K562 (cell line): ENCODE data around the gene PACSIN2. TPM values are rescaled to one million over a fixed set of nuclear protein-coding genes. Genes with fewer than 3 reads are reported as not detected.

Experiments used
- ATAC-seq: fragments of 200-7000 bp; cut with Tn5 transposase; 3 replicates; pipeline ENCODE4 v1.9.1; 2020; ENCODE audit warnings: moderate library complexity
- BruUV-seq: library from RNA; stranded (reverse); fragments of 400-500 nt; replicated peaks from 2 replicates; lab custom pipeline; 2021; lab: Mats Ljungman, UMichigan
- CTCF ChIA-PET: fragments of 300-600 bp; formaldehyde crosslinking; extraction: SDS; loops from one replicate; lab custom pipeline; 2021; ENCODE audit warnings: low intra/inter-chr PET ratio; lab: Yijun Ruan, JAX
- POLR2A ChIA-PET: fragments of 300-600, 350-650 bp; sonication (Branson Sonifier 250); formaldehyde crosslinking; extraction: SDS; loops from one replicate; lab custom pipeline; 2021; ENCODE audit warnings: antibody characterized with exemption, inconsistent platforms; lab: Yijun Ruan, JAX
- DNase-seq, 4 experiments: peaks; one replicate each; pipeline versions ENCODE4 v3.0.0 to v3.0.0-alpha.2; 2011 to 2018; ENCODE audit warnings: low spot score in 3 of 4, mixed read lengths in 3 of 4; ENCODE audit errors: extremely low read depth in 1 of 4
- FAIRE-seq: peaks from 2 replicates; lab custom pipeline; 2011; peaks lifted over from hg19 to GRCh38; lab: Jason Lieb, UNC
- H2AFZ ChIP-seq: 2 replicates; pipeline ENCODE4 v1.6.0; 2011; ENCODE audit warnings: low read depth, low read length, control low read depth, inconsistent platforms
- H3K27ac ChIP-seq: fragments of 200-600 bp; 3 replicates; pipeline ENCODE4 v1.8.0; 2011; ENCODE audit warnings: low read depth, mild to moderate bottlenecking, control low read depth, inconsistent platforms, low read length, moderate library complexity, mixed read lengths; ENCODE audit errors: extremely low read depth
- H3K27me3 ChIP-seq, 2 experiments: fragments of 300-600 bp in 1 of 2; 2 replicates in 1 of 2; 3 replicates in 1 of 2; pipeline versions ENCODE4 v1.6.0 to v1.8.0; 2011; ENCODE audit warnings: inconsistent platforms in 2 of 2, low read length in 2 of 2, mild to moderate bottlenecking in 1 of 2, mixed read lengths in 1 of 2, moderate library complexity in 1 of 2; ENCODE audit not compliant: control insufficient read depth in 2 of 2, insufficient read depth in 2 of 2
- H3K36me3 ChIP-seq: fragments of 300-600 bp; 3 replicates; pipeline ENCODE4 v1.8.0; 2011; ENCODE audit warnings: mild to moderate bottlenecking, low read length, inconsistent platforms; ENCODE audit not compliant: control insufficient read depth, insufficient read depth
- H3K4me1 ChIP-seq, 2 experiments: fragments of 200-600 bp in 1 of 2; replicated peaks in 1 of 2; 2 replicates in 1 of 2; 3 replicates in 1 of 2; pipeline versions ENCODE4 v1.5.1 to v1.8.0; 2011; ENCODE audit warnings: inconsistent platforms in 2 of 2, low read length in 2 of 2, mild to moderate bottlenecking in 1 of 2, mixed read lengths in 1 of 2, moderate library complexity in 1 of 2; ENCODE audit not compliant: control insufficient read depth in 2 of 2, insufficient read depth in 2 of 2
- H3K4me2 ChIP-seq: 2 replicates; pipeline ENCODE4 v1.6.1; 2011; ENCODE audit warnings: low read length, control low read depth, inconsistent platforms, mixed read lengths; ENCODE audit not compliant: insufficient read depth
- H3K4me3 ChIP-seq: fragments of 200-600 bp; sonication (generic), shearing (Covaris generic); 2 replicates; pipeline ENCODE4 v1.5.1; 2016; ENCODE audit warnings: control low read depth, inconsistent platforms
- H3K79me2 ChIP-seq: fragments of 200-600 bp; 3 replicates; pipeline ENCODE4 v1.8.0; 2011; ENCODE audit warnings: low read length, inconsistent platforms; ENCODE audit not compliant: control insufficient read depth, insufficient read depth
- H3K9ac ChIP-seq, 2 experiments: 2 replicates each; pipeline versions ENCODE4 v1.6.0 to v1.6.1; 2011; ENCODE audit warnings: low read depth in 2 of 2, low read length in 2 of 2, control low read depth in 1 of 2, inconsistent platforms in 1 of 2, mild to moderate bottlenecking in 1 of 2, mixed read lengths in 1 of 2; ENCODE audit not compliant: insufficient read depth in 1 of 2
- H3K9me1 ChIP-seq: one replicate; pipeline ENCODE4 v1.6.0; 2011; ENCODE audit warnings: inconsistent platforms, mild to moderate bottlenecking, low read length, moderate library complexity; ENCODE audit not compliant: control insufficient read depth, insufficient read depth
- H3K9me3 ChIP-seq: replicated peaks from 2 replicates; pipeline ENCODE4 v1.5.1; 2011; ENCODE audit warnings: low read depth, low read length, inconsistent platforms; ENCODE audit not compliant: control insufficient read depth, insufficient read depth
- H4K20me1 ChIP-seq: replicated peaks from 2 replicates; pipeline ENCODE4 v1.6.1; 2011; ENCODE audit warnings: low read length, inconsistent platforms, mixed read lengths; ENCODE audit not compliant: control insufficient read depth, insufficient read depth
- AFF1 ChIP-seq, 2 experiments: fragments of 450-650 bp; IDR thresholded peaks; 2 replicates each; pipeline ENCODE4 v1.6.1; 2018; ENCODE audit warnings: mild to moderate bottlenecking in 2 of 2, low read depth in 1 of 2; ENCODE audit not compliant: partially characterized antibody in 2 of 2
- BHLHE40 ChIP-seq: IDR thresholded peaks from 2 replicates; pipeline ENCODE4 v1.6.1; 2011; ENCODE audit warnings: low read length, improper control_type of control experiment
- CEBPG ChIP-seq, 3 experiments: fragments of 200-800 bp in 1 of 3; sonication (Bioruptor generic) in 1 of 3; sonication (generic) in 1 of 3; formaldehyde crosslinking in 1 of 3; IDR thresholded peaks in 2 of 3; conservative IDR thresholded peaks in 1 of 3; 2 replicates each; pipeline versions ENCODE4 v1.6.1 to v1.8.0; 2016 to 2022; ENCODE audit warnings: missing compliant biosample characterization in 2 of 3, missing genetic modification characterization in 2 of 3, mild to moderate bottlenecking in 1 of 3, missing genetic modification reagents in 1 of 3
- CHD2 ChIP-seq: IDR thresholded peaks from 2 replicates; pipeline ENCODE4 v1.6.1; 2011; ENCODE audit warnings: low read depth, low read length
- FOXO4 ChIP-seq: fragments of 450-650 bp; formaldehyde crosslinking; IDR thresholded peaks from 2 replicates; pipeline ENCODE4 v1.4.0; 2020; ENCODE audit warnings: mild to moderate bottlenecking, moderate library complexity
- MBD2 ChIP-seq: sonication (generic); IDR thresholded peaks from 2 replicates; pipeline ENCODE4 v1.6.1; 2016; ENCODE audit warnings: low read depth, borderline replicate concordance
- MECOM ChIP-seq: fragments of 250-450 bp; sonication (Bioruptor Pico); IDR thresholded peaks from 2 replicates; pipeline ENCODE4 v1.8.0; 2022; ENCODE audit warnings: inconsistent platforms
- NCOA6 ChIP-seq: fragments of 450-650 bp; IDR thresholded peaks from 2 replicates; pipeline ENCODE4 v1.6.1; 2017; ENCODE audit warnings: mild to moderate bottlenecking
- PRMT5 ChIP-seq: sonication (generic); formaldehyde crosslinking; IDR thresholded peaks from 2 replicates; pipeline ENCODE4 v1.5.0; 2020; ENCODE audit warnings: missing genetic modification reagents
- RUNX1 ChIP-seq: sonication (generic); IDR thresholded peaks from 2 replicates; pipeline ENCODE4 v1.6.1; 2016; ENCODE audit warnings: antibody characterized with exemption, low read depth
- TEAD4 ChIP-seq, 2 experiments: sonication (generic) in 1 of 2; formaldehyde crosslinking in 1 of 2; IDR thresholded peaks; 2 replicates each; pipeline versions ENCODE4 v1.6.1 to v1.8.0; 2012 to 2022; ENCODE audit warnings: borderline replicate concordance in 1 of 2, inconsistent platforms in 1 of 2, low read length in 1 of 2, mild to moderate bottlenecking in 1 of 2, missing genetic modification reagents in 1 of 2
- ZNF696 ChIP-seq: fragments of 250-450 bp; sonication (Bioruptor Pico); conservative IDR thresholded peaks from 2 replicates; pipeline ENCODE4 v1.4.0; 2020; ENCODE audit warnings: mild to moderate bottlenecking, moderate library complexity
- WGBS: fragments of 100-300 bp; shearing (Covaris generic); methylation state at CpG from one replicate; pipeline ENCODE4 v1.1.6; 2016; ENCODE audit warnings: low coverage, mixed read lengths; ENCODE audit not compliant: insufficient coverage; ENCODE audit errors: missing lambda C conversion rate; 5-methylcytosine and 5-hydroxymethylcytosine counted together
- in situ Hi-C: fragments of 300-500 bp; cut with MboI; formaldehyde crosslinking; loops from 4 replicates; pipeline ENCODE4 v1.15.0; 2018; ENCODE audit warnings: inconsistent platforms, mixed read lengths
- intact Hi-C: fragments of 100-400 bp; cut with micrococcal nuclease; formaldehyde crosslinking; loops from 2 replicates; pipeline ENCODE4 v1.14.2; 2022
- polyA plus RNA-seq, 8 experiments: library from polyadenylated mRNA; depleted of rRNA in 4 of 8; stranded (reverse) in 5 of 8; unstranded in 3 of 8; fragments of >200 nt; fragmentation: Nextera tagmentation in 2 of 8; fragmentation: Illumina TruSeq in 1 of 8; extraction: Ambion mirVana in 2 of 8; extraction: Trizol in 1 of 8; gene quantifications; 2 replicates each; pipeline versions ENCODE4 v1.2.1 to v1.2.3, GENCODE V29; 2011 to 2014; ENCODE audit warnings: inconsistent platforms in 1 of 8, missing spikeins in 1 of 8
- total RNA-seq, 7 experiments: library from RNA; depleted of rRNA in 6 of 7; stranded (reverse); fragments of >200 nt in 6 of 7; fragmentation: Illumina TruSeq in 2 of 7; extraction: Trizol in 2 of 7; gene quantifications; 2 replicates each; pipeline versions ENCODE4 v1.2.1 to v1.2.3, GENCODE V29; 2011 to 2021; ENCODE audit warnings: low replicate concordance in 1 of 7
- TF ChIP-seq, protein P1 (sequence below), 2 experiments: fragments of 450-650 bp in 1 of 2; sonication (generic) in 1 of 2; formaldehyde crosslinking in 1 of 2; IDR thresholded peaks in 1 of 2; conservative IDR thresholded peaks in 1 of 2; 2 replicates each; pipeline versions ENCODE4 v1.6.1 to v1.8.1; 2016 to 2023; ENCODE audit warnings: mild to moderate bottlenecking in 2 of 2, moderate library complexity in 2 of 2, inconsistent platforms in 1 of 2, missing genetic modification reagents in 1 of 2

PACSIN2 gene
- total and polyA plus RNA-seq, 9 of the 15 experiments (the other 6 are each of a cell fraction or from before 2014, with no cell fraction given) = 0.45 to 45.1 (median 23.9) TPM

- TF ChIP-seq, protein P1, sequence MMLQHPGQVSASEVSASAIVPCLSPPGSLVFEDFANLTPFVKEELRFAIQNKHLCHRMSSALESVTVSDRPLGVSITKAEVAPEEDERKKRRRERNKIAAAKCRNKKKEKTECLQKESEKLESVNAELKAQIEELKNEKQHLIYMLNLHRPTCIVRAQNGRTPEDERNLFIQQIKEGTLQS (IDR thresholded peaks at IDR 0.05) = no peak
- TF ChIP-seq, protein P1 (CRISPR knock-in tag; conservative IDR thresholded peaks at IDR 0.05) = no peak
- TF ChIP-seq TEAD4 (IDR thresholded peaks at IDR 0.05; ENCODE audit: low read length) (no peak), TEAD4 (CRISPR knock-in tag; IDR thresholded peaks at IDR 0.05; ENCODE audit: borderline replicate concordance) (no peak), MBD2 (no peak), NCOA6 (no peak), RUNX1 (no peak)
Measured at GRCh38 chr22:43005106-43005505, 9.8 kb downstream of the PACSIN2 start (continued).

GRCh38 chr22:43004362-43005035 is 10.4 kb downstream of the PACSIN2 start:
- Histone ChIP-seq H3K27me3 (no peaks in the 10 kb centered on the region), H3K36me3 (no peaks in the 10 kb centered on the region), H3K9ac (no peak overlapping the region), H3K27ac (no peak overlapping the region), H3K79me2 (peaks cover 85% of the 10 kb centered on the region), H2AFZ (no peak overlapping the region), H3K4me1 (peaks cover 25 to 56% of the 10 kb centered on the region in 2 experiments), H4K20me1 (peaks cover 13% of the 10 kb centered on the region), H3K4me2 (peak overlapping the region; percentile 24; the same call in 1 of the 2 replicates), H3K9me1 (no peaks in the 10 kb centered on the region), H3K9me3 (no peaks in the 10 kb centered on the region), H3K4me3 (no peak overlapping the region)
- FAIRE-seq (no peak), ATAC-seq (no peak), DNase-seq (no peak)
- no peak for TF ChIP-seq ZNF696
- TF ChIP-seq CEBPG (CRISPR knock-in tag; IDR thresholded peaks at IDR 0.05) = no peak
- no peak for TF ChIP-seq CEBPG (tag; conservative IDR thresholded peaks at IDR 0.05 in 1 of 2, IDR thresholded peaks at IDR 0.05 in 1 of 2)
- no peak for TF ChIP-seq FOXO4 (CRISPR knock-in tag)
- no peak for TF ChIP-seq MECOM (CRISPR knock-in tag)
- no peak for TF ChIP-seq CHD2
- no peak for TF ChIP-seq AFF1 (IDR thresholded peaks at IDR 0.05; ENCODE audit: low read depth in 1 of 2, partially characterized antibody in 2 of 2)
- TF ChIP-seq BHLHE40 = 0 out of 2 replicates have a peak, but pooled peaks have one; percentile 17
- no peak for TF ChIP-seq PRMT5
- no TSS peak for BruUV-seq
- CTCF ChIA-PET = no interaction called here
- intact Hi-C loops = no loop called here
- in situ Hi-C loops = no loop called here
- 67% methylated on average over 12 of the region's 13 CpGs for WGBS
- POLR2A ChIA-PET = interaction anchor here (0.7 to 1.6 kb wide), 4 partner anchors 9 to 69 kb away, joined by 3 to 5 read pairs (median 4); no protein-coding TSS in a partner anchor
